HEK293T (cell line): ENCODE results near the gene NOSTRIN.

Experiments
- CTCF ChIA-PET: fragments of 350-600 bp; formaldehyde crosslinking; extraction: SDS; loops from one replicate; lab custom pipeline; 2021; ENCODE audit warnings: antibody characterized with exemption, inconsistent platforms; lab: Yijun Ruan, JAX
- POLR2A ChIA-PET: fragments of 350-600 bp; formaldehyde crosslinking; extraction: SDS; loops from one replicate; lab custom pipeline; 2020; ENCODE audit warnings: antibody characterized with exemption, inconsistent platforms; lab: Yijun Ruan, JAX
- DNase-seq: peaks from one replicate; pipeline ENCODE4 v3.0.0; 2012; ENCODE audit warnings: mixed read lengths; ENCODE audit errors: extremely low spot score
- ARNT ChIP-seq: fragments of 450-650 bp; IDR thresholded peaks from 2 replicates; pipeline ENCODE4 v1.6.1; 2017; ENCODE audit warnings: mild to moderate bottlenecking
- BHLHE40 ChIP-seq: fragments of 450-650 bp; IDR thresholded peaks from 2 replicates; pipeline ENCODE4 v1.6.1; 2016; ENCODE audit warnings: mild to moderate bottlenecking, moderate library complexity, borderline replicate concordance
- CTBP1 ChIP-seq: fragments of 450-650 bp; IDR thresholded peaks from 2 replicates; pipeline ENCODE4 v1.6.1; 2016; ENCODE audit warnings: borderline replicate concordance
- ELF4 ChIP-seq: fragments of 450-650 bp; IDR thresholded peaks from 2 replicates; pipeline ENCODE4 v1.6.1; 2017; ENCODE audit warnings: antibody characterized with exemption
- FOXA1 ChIP-seq: fragments of 450-650 bp; IDR thresholded peaks from 2 replicates; pipeline ENCODE4 v1.6.1; 2016; ENCODE audit warnings: mild to moderate bottlenecking
- FOXK2 ChIP-seq: fragments of 450-650 bp; IDR thresholded peaks from 2 replicates; pipeline ENCODE4 v1.6.1; 2016; ENCODE audit warnings: mild to moderate bottlenecking
- FOXM1 ChIP-seq: fragments of 450-650 bp; IDR thresholded peaks from 2 replicates; pipeline ENCODE4 v1.6.1; 2017; ENCODE audit warnings: mild to moderate bottlenecking, borderline replicate concordance
- HDGF ChIP-seq: fragments of 450-650 bp; IDR thresholded peaks from 2 replicates; pipeline ENCODE4 v1.6.1; 2017; ENCODE audit warnings: antibody characterized with exemption, borderline replicate concordance
- L3MBTL2 ChIP-seq: fragments of 450-650 bp; conservative IDR thresholded peaks from 2 replicates; pipeline ENCODE4 v1.6.1; 2016; ENCODE audit warnings: mild to moderate bottlenecking
- LEF1 ChIP-seq: fragments of 450-650 bp; IDR thresholded peaks from 2 replicates; pipeline ENCODE4 v1.6.1; 2017; ENCODE audit warnings: mild to moderate bottlenecking, borderline replicate concordance
- NFRKB ChIP-seq: fragments of 450-650 bp; IDR thresholded peaks from 2 replicates; pipeline ENCODE4 v1.6.1; 2016; ENCODE audit warnings: mild to moderate bottlenecking, moderate library complexity
- PKNOX1 ChIP-seq: fragments of 450-650 bp; IDR thresholded peaks from 2 replicates; pipeline ENCODE4 v1.6.1; 2016
- SP1 ChIP-seq: fragments of 450-650 bp; IDR thresholded peaks from 2 replicates; pipeline ENCODE4 v1.6.1; 2017
- SUZ12 ChIP-seq: fragments of 450-650 bp; IDR thresholded peaks from 2 replicates; pipeline ENCODE4 v1.6.1; 2016; ENCODE audit warnings: mild to moderate bottlenecking
- TARDBP ChIP-seq: fragments of 450-650 bp; IDR thresholded peaks from 2 replicates; pipeline ENCODE4 v1.6.1; 2016
- ZNF384 ChIP-seq: fragments of 450-650 bp; IDR thresholded peaks from 2 replicates; pipeline ENCODE4 v1.6.1; 2016

NOSTRIN gene

GRCh38 chr2:168796090-168796577 is 6.3 kb upstream of the NOSTRIN start:
- TF ChIP-seq SP1 (no peak), SUZ12 (no peak), BHLHE40 (no peak), CTBP1 (no peak), FOXA1 (no peak), ZNF384 (no peak), FOXM1 (no peak)
- ChIA-PET POLR2A (no interaction called here), CTCF (no interaction called here)
- DNase-seq, result no peak

GRCh38 chr2:168796583-168797285 is 5.7 kb upstream of the NOSTRIN start:
- no peak for DNase-seq
- ChIA-PET CTCF (interaction anchor here (0.6 to 0.9 kb wide), 2 partner anchors 8 to 42 kb away, joined by 4 to 6 read pairs; no protein-coding TSS in a partner anchor), POLR2A (no interaction called here)
- TF ChIP-seq TARDBP (no peak), LEF1 (no peak), SUZ12 (no peak), FOXA1 (no peak), ZNF384 (no peak), HDGF (no peak), CTBP1 (no peak), SP1 (no peak), FOXK2 (no peak), FOXM1 (no peak), BHLHE40 (no peak), ELF4 (no peak), L3MBTL2 (no peak), PKNOX1 (no peak), NFRKB (no peak), ARNT (no peak)

GRCh38 chr2:168797286-168797655 is 5.2 kb upstream of the NOSTRIN start:
- ChIA-PET CTCF (interaction anchor here (0.6 to 0.9 kb wide), 2 partner anchors 8 to 41 kb away, joined by 4 to 6 read pairs; no protein-coding TSS in a partner anchor), POLR2A (no interaction called here)
- no peak for DNase-seq
- TF ChIP-seq FOXK2 (no peak), TARDBP (no peak), ARNT (no peak), CTBP1 (no peak), ELF4 (no peak), NFRKB (no peak), BHLHE40 (no peak), LEF1 (no peak)

- no peak for DNase-seq
- ChIA-PET POLR2A (no interaction called here), CTCF (no interaction called here)
- TF ChIP-seq HDGF, result no peak
- no peak for TF ChIP-seq PKNOX1
- no peak for TF ChIP-seq LEF1
- TF ChIP-seq L3MBTL2, result no peak
- TF ChIP-seq ARNT, result no peak
- TF ChIP-seq ELF4, result no peak
- TF ChIP-seq FOXK2, result no peak
- TF ChIP-seq FOXA1, result no peak
- TF ChIP-seq SUZ12, result no peak
- no peak for TF ChIP-seq CTBP1
- no peak for TF ChIP-seq NFRKB
- TF ChIP-seq SP1, result no peak
- no peak for TF ChIP-seq BHLHE40
- no peak for TF ChIP-seq FOXM1
- TF ChIP-seq ZNF384, result no peak
- no peak for TF ChIP-seq TARDBP
Measured at GRCh38 chr2:168798076-168798887, 4.2 kb upstream of the NOSTRIN start.

- CTCF ChIA-PET, result no interaction called here
- no peak for TF ChIP-seq ELF4
- POLR2A ChIA-PET, result no interaction called here
- DNase-seq, result no peak
Measured at GRCh38 chr2:168798888-168799410, 3.5 kb upstream of the NOSTRIN start.

- DNase-seq, result no peak
- CTCF ChIA-PET, result no interaction called here
- POLR2A ChIA-PET, result no interaction called here
- TF ChIP-seq BHLHE40, result no peak
Measured at GRCh38 chr2:168801471-168801870, 966 bp upstream of the NOSTRIN start.
